HG03045 (cell line): ENCODE measurements around the gene FADS3.

Experiments used
- ATAC-seq: cut with Tn5 transposase; IDR thresholded peaks from one replicate; pipeline ENCODE4 v1.9.1; 2021; ENCODE audit warnings: mild to moderate bottlenecking, moderate library complexity; ENCODE audit not compliant: unreplicated experiment

The FADS3 gene, protein sequence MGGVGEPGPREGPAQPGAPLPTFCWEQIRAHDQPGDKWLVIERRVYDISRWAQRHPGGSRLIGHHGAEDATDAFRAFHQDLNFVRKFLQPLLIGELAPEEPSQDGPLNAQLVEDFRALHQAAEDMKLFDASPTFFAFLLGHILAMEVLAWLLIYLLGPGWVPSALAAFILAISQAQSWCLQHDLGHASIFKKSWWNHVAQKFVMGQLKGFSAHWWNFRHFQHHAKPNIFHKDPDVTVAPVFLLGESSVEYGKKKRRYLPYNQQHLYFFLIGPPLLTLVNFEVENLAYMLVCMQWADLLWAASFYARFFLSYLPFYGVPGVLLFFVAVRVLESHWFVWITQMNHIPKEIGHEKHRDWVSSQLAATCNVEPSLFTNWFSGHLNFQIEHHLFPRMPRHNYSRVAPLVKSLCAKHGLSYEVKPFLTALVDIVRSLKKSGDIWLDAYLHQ

DNA sequence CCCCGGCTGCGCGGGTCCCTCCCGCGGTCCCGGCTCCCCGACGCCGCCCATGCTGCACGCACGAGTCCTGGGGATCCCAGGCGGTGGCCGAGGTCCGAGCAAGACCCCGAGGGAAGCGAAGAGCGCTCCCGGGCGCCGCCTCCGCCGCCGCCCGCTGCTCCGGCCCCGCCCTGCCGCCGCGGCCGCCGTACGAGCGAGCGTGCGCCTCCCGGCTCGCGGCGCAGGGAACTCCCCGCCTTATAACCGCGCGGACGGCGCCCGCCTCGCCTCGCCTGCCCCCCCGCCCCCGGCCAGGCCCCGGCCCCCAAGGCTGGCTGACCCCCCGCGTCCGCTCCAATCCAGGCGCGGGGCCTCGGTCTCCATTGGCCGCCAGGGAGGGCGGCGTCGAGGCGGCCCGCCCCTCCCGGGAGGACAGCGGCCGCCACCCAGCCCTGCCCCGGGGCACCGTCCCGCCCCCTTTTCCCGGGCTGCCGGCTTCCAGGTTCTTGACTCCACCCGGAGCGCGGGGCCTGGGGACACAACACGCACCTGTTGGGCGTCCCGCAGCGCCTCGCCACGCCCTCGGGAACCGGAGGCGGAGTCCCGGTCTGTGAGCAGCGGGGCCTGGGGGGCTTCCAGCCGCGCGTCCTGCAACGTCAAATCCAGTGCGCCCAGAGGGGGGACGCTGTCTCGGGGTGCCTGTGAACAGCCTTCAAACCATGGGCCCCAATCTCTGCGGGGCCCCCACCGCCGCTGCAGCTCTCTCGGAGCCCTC lies at the start of gene FADS3:
TSS of gene FADS3 (minus strand) at position 215 of the 754 bp plus-strand sequence. CDS start at position 51, 164 bp downstream.
- peak; percentile 70 for ATAC-seq

GRCh38 chr11:61940466-61940865 lies 49.1 kb upstream of the FADS3 start:
- ATAC-seq: no peak

- ATAC-seq: no peak
Observed at GRCh38 chr11:61935861-61936260, 44.5 kb upstream of the FADS3 start.

DNA sequence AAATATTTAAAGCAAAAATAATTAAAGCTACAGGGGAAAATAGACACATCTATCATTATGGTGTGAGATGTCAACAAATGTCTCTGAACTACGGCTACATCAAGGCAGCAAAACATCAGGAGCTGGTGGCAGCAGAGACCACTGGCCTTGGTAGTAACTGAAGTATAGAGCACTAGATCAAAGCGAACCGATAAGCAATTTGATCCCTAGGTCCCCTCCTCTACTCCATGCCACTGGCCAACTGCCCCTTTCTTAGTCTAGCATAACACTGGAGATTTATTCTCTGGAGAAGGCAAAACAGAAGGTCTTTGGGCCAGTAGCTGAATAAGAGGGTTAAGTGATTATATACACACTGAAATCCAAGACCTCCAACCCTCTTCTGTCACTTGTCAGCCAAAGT lies 39.6 kb upstream of the FADS3 start:
- ATAC-seq: no peak

- no peak for ATAC-seq
Observed at GRCh38 chr11:61928606-61929005, 37.3 kb upstream of the FADS3 start.

- no peak for ATAC-seq
Observed at GRCh38 chr11:61927501-61927900, 36.2 kb upstream of the FADS3 start.

- ATAC-seq: no peak
Observed at GRCh38 chr11:61926235-61926634, 34.9 kb upstream of the FADS3 start.

DNA sequence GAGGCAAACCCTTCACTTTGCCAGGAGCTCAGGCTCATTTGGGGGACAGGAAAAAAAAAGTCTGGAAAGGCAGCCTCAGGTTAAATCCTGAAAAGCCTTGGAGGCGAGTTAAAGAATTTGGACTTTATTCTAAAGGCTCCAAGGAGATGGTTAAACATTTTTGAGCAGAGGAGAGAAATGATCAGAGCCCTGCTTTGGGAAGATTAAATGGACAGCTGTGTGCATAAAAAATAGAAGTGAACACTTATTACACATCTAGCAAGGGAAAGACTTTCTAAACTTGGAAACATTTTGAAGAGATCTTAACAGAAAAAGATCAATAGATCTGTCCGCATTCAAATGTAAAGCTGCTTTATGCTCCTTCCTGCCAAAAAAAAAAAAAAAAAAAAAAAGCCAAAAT lies 34.4 kb upstream of the FADS3 start:
- no peak for ATAC-seq

DNA sequence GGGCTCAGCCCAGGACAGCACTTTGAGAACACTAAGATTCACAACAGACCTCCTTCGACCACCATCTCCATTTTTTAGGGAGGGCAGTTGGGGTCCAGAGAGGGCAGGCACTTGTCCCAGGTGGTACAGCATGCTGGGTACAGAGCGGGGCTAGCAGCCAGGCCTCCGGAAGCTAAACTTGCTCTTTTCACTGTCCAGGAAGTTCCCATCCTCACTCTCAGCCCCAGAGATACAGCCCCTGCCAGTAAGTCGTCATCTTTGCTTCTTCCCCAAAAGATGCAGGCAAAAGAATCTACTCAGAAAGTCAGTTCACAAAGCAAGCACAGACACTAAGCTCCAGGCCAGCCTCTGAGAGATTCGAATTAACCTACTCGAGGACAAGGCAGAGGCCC lies 32.7 kb upstream of the FADS3 start:
- no peak for ATAC-seq

DNA sequence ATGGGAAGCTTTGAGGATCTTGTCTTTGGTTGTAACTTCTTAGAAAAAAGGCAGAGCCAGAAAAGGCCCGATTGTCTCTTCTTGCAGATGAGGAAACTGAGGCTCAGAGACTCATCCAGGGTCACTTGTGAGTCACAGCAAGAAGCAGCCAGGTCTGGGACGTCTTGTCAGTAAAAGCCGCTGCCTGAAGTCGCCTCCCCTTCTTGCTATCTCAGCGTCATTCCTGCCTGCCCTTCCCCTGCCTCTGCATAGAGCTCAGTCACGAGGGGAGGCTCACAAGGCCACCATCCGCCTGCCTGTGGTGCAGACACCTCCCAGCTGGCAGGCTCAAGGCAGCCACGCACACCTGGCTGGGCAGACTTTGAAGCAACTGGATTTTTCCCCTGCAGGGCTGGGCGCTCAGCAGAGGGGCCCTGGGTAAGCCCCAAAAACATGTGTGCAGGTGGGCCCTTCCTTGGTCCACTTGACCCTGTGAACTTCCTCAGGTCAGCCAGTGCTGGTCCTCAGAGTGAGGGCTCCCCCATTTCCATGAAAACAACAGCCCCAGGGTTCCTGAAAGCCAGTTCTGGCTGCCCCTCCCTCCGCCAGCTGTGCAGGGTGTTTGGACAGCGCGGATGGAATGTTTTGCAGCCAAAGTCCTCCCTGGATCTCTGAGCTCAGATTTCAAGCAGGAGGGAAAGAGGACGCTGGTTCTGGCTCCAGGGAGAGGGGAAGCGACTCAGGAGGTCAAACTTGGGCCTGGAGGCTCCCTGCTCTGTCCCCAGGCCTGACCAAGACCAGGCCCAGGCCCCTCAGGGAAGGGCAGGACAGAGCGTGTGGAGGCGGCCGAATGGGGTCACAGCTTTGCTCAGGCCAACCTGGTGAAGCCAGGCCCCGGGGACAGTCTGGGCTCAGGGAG lies 32.1 kb upstream of the FADS3 start:
- ATAC-seq: no peak

DNA sequence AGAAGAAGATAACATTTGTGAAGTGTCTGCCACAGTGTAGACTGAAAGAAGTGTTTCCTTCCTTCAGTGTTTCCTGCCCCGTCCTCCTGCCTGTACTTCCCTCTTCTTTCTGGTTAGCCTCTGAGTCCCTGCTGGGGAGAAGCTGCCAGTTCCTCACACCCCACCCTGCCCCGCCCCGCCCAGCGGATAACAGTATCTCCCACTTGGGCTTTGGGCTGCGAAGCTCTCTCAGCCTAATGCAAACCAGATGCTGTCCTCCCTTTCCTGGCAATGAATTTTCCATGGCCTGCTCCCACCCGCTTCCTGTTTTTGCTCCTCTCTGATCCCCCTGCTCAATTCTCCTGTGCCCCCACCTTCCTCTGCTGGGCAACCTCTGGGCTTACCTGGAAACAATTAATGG lies 31.2 kb upstream of the FADS3 start:
- no peak for ATAC-seq

GRCh38 chr11:61921446-61921845 lies 30.1 kb upstream of the FADS3 start:
- ATAC-seq: no peak

DNA sequence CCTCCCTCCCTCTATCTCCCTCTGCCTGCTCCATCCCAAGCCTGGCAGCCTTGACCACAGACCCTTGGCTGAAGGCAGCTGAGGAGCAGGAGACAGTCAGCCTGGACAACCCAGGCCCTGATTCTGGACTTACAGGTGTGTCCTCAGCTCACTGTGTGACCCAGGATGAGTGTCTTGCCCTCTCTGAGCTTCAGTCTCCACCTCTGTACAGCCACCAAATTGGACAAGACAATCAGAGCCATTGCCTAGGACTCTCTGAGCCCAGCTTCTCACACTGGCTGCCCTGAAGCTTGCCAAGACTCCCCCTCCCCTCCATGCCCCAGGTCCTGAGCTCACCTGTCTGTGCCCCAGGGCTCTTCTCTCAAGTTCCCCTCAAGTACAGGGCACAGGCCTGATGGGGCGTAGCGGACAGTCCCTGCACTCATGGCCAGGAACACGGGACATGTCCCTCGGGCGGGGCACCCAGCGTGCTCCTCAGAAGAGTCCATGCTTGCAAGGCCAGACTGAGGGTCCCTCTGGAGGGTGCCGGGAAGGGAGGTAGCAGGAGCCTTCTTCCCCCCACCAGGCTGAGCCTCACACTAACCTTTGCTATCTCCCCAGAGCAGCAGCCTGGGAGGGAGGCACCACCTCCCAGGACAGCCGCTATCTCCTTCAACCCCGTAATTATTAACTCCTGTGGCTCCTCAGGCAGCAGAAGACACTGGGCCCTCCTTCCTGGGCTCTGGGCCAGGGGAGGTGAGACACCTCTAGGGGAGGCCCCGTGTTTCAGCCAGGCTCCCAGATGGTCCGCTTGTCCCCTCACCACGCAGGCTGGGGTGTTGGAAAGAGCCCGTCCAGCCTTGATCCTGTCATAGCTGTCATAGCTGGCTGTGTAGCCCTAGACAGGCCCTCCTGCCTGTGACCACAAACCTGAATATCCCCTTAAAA lies 28.6 kb upstream of the FADS3 start:
- no peak for ATAC-seq

- ATAC-seq: no peak
Observed at GRCh38 chr11:61918938-61919704, 27.8 kb upstream of the FADS3 start.

- ATAC-seq: no peak
Observed at GRCh38 chr11:61918251-61918937, 27.0 kb upstream of the FADS3 start.

DNA sequence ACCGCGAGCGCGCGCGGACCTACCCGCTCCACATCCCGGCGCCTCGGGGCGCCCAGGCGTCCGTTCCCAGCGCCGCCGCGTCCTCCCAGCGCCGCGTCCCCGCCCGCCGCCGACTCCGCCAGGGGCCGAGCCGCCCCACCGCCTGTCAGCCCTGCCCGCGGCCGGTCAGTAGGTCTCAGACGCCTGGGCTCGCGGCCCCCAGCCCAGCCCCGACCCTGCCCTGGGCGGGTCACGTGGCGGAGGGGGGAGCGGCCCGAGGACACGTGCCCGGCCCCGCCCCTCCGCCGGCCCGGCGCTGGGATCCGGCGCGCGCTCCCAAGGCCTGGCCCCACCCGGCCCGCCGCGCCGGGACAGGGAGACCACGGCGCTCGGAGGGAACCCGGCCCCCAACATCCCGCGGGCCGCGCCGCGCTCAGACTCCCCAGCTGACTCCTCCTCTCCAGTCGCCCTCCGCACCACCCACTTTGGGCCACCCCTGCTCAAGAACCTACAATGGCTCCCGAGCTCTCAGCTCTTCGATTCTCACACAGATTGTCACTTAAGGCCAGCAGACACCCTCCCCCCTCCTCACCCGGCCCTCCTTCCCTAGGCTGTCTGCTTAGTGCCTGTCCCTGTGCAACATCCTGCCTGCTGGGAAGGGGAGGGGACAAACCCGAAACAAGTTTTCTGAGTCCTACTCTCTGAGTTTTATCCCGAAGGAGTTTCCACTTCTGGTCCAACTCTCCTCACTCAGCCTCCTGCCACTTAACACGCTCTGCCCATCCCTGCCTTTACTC lies 26.2 kb upstream of the FADS3 start, which contains the start of gene RAB3IL1:
TSS of gene RAB3IL1 (minus strand) at position 233 of the 776 bp plus-strand sequence. CDS start at position 34, 199 bp downstream.
- no peak for ATAC-seq

- no peak for ATAC-seq
Observed at GRCh38 chr11:61916737-61917333, 25.5 kb upstream of the FADS3 start.
